ENCODE results near the gene APOC1.
A peak's percentile ranks its signal among the peaks of the same experiment; 100 is the strongest.
"Not testable (repeated sequence)": the region's sequence is repeated elsewhere in the genome, so short reads cannot be mapped to it uniquely, and the experiment has no call there.

The APOC1 gene

GRCh38 chr19:44924243-44924725 lies 9.9 kb downstream of the APOC1 start:
- DNase-seq, result no peak

- peak; percentile 62 to 68 for DNase-seq
Measured at GRCh38 chr19:44925114-44925891, 10.9 kb downstream of the APOC1 start.

- DNase-seq, result not testable (repeated sequence)
Measured at GRCh38 chr19:44926245-44927077, 12.1 kb downstream of the APOC1 start.

- no peak for DNase-seq
Measured at GRCh38 chr19:44927746-44928145, 13.3 kb downstream of the APOC1 start.

GRCh38 chr19:44930088-44930487 lies 15.7 kb downstream of the APOC1 start:
- no peak for DNase-seq

- no peak for DNase-seq
Measured at GRCh38 chr19:44931541-44931940, 17.1 kb downstream of the APOC1 start.

- DNase-seq, result peak in 1 of 2 experiments; percentile 4
Measured at GRCh38 chr19:44939668-44940067, 25.3 kb downstream of the APOC1 start.

GRCh38 chr19:44942067-44942571 lies 27.7 kb downstream of the APOC1 start, which contains the start of gene APOC4:
TSS of gene APOC4 (plus strand) at chr19:44942237. CDS start at chr19:44942278, 41 bp downstream.
- no peak for DNase-seq

GRCh38 chr19:44943801-44944249 lies 29.4 kb downstream of the APOC1 start:
- DNase-seq, result peak; percentile 81 to 85

- DNase-seq, result no peak
Measured at GRCh38 chr19:44947041-44947581, 32.7 kb downstream of the APOC1 start.

GRCh38 chr19:44948237-44948636 lies 33.8 kb downstream of the APOC1 start:
- no peak for DNase-seq

GRCh38 chr19:44948763-44949374 lies 34.5 kb downstream of the APOC1 start:
- no peak for DNase-seq

- DNase-seq, result no peak
Measured at GRCh38 chr19:44949550-44949949, 35.1 kb downstream of the APOC1 start.

- peak; percentile 58 to 70 for DNase-seq
Measured at GRCh38 chr19:44951179-44952159, 37.1 kb downstream of the APOC1 start.

- DNase-seq, result peak in 1 of 2 experiments; percentile 40
Measured at GRCh38 chr19:44954278-44954648, 39.9 kb downstream of the APOC1 start.

- DNase-seq, result peak; percentile 91 to 92
Measured at GRCh38 chr19:44954649-44955504, 40.5 kb downstream of the APOC1 start, which contains the start of gene CLPTM1. TSS of gene CLPTM1 (plus strand) at chr19:44955380. CDS start at chr19:44955396, 16 bp downstream.

- no peak for DNase-seq
Measured at GRCh38 chr19:44955505-44956439, 41.4 kb downstream of the APOC1 start.

GRCh38 chr19:44957526-44957925 lies 43.1 kb downstream of the APOC1 start:
- DNase-seq, result no peak

- DNase-seq, result no peak
Measured at GRCh38 chr19:44958090-44958489, 43.7 kb downstream of the APOC1 start.

Measured in AML-193 (cell line).